GM18858 (cell line): ENCODE measurements around the gene CAGE1.
"Not testable (repeated sequence)": the region's sequence is repeated elsewhere in the genome, so short reads cannot be mapped to it uniquely, and the experiment has no call there.

Source experiments
- ATAC-seq: cut with Tn5 transposase; IDR thresholded peaks from one replicate; pipeline ENCODE4 v1.9.1; 2021; ENCODE audit not compliant: unreplicated experiment

Gene CAGE1

DNA sequence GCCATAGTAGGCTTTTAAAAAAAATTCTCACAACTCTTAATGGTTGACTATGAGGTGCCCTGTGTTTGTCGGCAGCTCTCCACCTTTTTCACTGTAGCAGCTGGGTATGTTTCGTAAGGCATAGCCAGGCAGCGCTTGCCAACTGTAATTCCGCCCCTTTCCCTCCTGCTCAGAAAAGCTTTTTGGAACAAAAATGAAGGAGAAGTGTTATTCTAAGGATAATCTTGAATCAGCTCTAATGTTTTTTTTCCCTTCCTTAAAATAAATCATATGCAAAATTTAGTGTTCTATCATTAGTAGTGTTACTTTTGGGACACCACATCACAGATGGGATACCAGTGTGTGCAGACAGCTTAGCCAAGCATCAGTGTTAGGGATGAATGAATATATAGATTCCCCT, 21.3 kb upstream of the CAGE1 start:
- ATAC-seq, result no peak

DNA sequence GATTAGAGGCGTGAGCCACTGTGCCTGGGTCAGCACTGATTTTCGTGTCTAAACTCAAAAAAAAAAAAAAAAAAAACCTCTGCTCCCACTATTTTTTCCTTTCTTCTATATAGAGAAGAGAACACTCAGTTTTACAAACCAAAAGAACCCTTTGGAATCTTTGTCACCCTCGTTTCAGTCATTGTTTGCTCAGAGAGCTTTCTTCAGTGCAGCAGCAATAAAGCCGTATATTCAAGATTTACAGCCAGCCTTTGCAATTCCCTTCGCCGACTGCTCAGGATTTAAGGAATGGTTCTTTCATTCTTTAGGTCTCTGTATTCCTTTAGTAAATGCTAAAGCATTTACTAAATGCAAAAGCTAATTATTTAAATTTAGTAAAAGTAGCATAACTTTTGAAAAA, 20.2 kb upstream of the CAGE1 start:
- ATAC-seq, result no peak

DNA sequence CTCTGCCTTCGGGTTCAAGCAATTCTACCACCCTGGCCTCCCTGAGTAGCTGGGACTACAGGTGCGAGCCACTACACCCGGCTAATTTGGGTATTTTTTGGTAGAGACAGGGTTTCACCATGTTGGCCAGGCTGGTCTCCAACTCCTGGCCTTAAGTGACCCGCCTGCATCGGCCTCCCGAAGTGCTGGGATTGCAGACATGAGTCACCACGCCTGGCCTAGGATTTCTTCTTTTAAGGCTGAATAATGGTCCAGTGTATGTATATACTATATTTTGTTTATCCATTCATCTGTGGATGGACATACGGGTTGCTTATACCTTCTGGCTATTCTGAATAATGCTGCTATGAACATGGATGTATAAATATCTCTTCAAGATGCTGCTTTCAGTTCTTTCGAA, 17.2 kb upstream of the CAGE1 start:
- no peak for ATAC-seq

DNA sequence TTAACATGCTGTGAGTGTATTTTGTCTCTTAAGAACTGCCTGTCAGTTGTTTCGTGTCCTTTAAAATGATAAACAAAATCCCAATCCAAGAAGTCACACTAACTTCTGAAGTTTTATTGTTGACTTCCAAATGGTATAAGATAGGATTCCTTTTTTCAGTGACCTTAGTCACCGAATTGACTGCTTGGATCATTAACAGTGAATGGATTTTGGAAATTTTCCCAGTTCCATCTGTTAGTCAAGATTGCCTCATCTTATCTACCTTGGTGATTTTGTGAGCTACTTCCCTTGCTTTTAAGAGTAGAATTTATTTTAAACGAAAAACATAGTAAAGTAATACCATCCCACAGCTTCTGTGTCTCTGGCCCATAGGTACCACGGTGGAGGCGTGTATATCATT, 15.0 kb upstream of the CAGE1 start:
- ATAC-seq, result no peak

DNA sequence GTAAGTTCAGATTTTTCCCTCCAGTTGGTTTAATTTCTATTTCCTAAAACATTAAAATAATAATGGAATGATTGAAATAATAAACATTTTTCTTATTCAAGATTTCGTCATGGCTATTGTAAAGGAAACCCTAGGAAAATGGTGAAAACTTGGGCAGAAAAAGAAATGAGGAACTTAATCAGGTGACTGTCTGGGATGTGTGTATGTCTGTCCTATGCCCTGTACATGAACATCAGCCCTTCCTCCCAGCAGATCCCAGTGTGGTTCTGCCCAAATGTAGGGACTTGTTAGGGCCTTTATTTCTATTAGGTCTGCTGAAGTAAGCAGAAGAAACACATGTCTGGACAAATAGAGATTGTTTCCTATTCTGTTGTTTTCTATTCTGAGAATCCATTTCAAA, 13.2 kb upstream of the CAGE1 start:
- no peak for ATAC-seq

DNA sequence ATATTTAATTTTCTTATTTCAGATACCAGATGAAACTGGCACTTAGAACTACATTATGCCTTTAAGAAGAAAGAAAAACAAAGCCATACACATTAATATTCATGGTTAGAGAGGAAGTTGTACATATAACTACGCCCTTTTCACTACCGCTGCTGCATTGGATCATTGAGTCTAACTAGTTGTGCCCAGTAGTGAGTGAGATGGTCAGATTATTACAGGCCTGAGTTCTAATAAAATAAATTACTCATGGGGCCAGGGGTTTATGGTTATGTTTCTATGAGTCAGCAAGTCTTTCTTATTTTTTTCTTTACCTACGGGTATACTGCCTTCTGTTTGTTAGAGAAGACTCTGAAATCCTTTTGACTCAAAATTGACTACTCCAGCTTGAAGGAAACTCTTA, 11.5 kb upstream of the CAGE1 start:
- ATAC-seq, result no peak

DNA sequence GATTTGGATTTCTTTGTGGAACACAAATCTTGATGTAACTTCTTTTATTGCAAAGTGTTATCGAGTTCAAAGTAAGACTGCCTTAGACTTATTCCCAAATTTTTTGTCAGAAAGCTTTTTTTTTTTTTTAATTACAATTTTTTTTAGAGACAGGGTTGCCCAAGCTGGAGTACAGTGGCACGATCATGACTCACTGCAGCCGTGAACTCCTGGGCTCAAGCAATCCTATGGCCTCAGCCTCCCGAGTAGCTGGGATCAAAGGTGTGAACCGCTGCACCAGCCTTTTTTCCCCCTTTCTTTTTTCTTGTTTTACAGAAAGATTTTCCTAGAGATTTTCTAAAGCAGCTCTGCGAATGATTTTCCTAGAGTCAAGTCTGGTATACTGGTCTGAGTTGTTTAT, 2.9 kb upstream of the CAGE1 start:
- ATAC-seq, result no peak

DNA sequence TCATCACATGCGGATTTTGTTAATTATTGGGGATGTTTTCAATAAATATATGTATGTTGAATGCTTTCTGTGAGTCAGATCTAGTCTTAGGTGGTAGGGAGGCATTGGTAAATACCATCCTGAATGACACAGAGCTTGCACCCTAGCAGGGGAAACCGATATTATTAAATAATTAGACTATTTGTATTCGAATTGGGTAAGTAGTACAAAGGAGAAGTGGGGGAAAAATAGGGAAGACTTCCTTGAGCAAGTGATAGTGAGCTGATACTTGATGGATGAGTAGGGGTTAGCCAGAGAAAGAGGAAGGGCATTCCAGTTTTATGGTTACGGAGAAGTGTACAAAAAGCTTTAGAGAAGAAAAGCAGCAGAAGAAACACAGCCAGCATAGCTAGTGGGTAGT, 1.6 kb upstream of the CAGE1 start:
- no peak for ATAC-seq

DNA sequence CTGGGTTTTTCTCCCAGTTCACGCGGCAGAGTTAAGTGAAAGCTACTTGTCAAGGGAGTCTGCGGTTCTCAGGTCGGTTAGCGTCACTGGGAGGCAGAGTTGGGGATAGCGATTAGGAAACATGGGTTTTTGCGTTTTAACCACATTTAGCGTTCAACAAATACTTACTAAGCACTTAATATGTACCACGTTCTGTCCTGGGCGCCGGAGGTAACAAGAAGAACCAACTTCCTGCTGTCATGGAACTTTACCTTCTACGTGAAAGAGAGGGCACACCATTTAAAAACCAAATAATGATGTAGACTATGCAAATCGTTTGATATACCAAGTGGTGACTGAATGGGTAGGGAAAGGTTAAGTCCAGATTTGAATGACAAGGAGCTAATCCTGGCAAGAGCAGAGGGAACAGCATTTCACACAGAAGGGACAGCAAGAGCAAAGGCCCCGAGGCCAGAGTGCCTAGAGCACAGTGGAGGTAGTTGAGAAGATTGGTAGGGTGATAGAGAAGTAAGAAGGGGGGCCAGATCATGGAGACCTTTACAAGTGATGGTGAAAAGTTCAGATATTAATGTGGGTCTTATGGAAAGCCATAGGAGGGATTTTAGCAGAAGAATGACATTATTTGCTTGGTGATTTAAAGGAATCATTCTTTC, 810 bp upstream of the CAGE1 start:
- peak; percentile 5 for ATAC-seq

DNA sequence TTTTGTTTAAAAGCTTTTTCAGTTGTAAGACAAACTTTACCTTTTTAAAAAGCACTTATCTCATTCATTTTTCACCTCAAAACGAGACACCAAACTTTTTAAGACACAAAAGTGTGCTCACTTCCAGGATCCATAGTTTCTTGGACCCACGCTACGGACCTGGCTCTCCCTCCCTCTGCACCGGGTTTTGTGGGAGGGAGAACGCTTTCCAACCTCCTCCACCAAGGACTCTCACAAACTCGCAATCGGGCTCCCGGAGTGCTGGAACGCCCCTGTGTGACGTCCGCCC, 436 bp downstream of the CAGE1 start:
- no peak for ATAC-seq

DNA sequence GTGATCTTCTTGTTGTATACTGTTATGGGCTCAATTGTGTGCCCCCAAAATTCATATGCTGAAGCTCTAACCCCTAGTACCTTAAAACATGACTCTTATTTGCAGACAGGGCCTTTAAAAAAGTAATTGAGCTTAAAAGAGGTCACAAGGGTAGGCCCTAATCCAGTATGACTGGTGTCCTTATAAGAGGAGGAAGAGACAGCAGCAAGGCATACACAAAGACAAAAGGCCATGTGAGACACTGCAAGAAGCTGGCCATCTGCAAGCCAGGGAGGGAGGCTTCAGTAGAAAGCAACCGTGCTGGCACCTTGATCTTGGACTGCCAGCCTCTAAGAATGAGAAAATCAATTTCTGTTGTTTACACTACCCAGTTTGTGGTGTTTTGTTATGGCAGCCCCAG, 8.4 kb downstream of the CAGE1 start:
- no peak for ATAC-seq

DNA sequence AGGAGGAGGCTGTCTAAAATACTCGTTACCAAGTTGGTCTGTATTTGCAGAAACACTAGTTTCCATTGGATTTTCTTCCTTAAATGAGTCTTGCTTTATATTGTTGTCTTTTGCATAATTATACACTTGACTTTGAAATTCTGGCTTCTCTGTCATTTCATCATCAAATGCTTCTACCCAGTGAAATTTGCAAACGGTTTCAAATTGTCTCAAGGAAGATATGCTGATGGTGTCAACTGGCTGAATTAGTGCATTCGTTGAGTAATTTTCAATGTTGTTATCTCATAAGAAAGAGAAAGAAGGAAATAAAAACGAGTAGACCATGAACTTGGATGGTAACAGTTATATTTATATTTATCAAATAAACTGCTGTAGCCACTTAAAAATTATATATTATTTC, 10.8 kb downstream of the CAGE1 start:
- no peak for ATAC-seq

DNA sequence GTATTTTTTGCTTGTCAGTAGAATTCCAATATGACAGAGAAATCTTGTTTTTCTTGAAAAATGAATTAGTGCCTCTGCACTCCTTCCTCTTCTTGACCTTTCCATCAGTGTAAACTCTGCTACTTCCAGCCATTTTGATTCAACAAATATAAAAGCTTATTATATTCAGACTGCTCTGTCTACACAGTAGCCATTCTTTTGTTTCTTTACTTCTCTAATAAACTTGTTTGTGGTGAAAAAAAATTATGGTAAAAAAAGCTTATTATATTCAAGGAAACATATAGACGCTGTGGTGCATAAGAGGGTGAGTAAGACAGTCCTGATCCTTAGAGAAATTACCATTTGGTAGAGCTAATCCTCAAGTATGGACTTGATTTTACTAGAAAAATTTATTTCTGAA, 11.6 kb downstream of the CAGE1 start:
- no peak for ATAC-seq

DNA sequence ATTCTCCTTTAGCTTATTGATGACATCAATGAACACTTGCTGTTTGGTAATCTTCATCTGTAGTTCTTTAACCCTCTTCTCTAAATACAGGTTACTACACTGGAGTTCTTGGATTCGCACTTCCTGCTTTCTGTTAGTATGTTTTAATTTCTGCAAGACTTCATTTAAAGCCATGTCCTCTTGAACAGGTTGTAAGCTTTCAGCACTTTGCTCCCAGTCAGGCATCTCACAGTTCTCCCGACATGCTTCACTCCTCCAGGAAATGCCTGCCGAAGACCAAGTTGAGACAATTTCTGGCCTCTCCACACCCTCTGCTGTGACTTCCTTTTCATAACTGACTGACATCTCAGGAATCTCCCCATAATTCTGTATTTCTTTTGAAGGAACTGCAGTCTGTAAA, 15.8 kb downstream of the CAGE1 start:
- ATAC-seq, result no peak

DNA sequence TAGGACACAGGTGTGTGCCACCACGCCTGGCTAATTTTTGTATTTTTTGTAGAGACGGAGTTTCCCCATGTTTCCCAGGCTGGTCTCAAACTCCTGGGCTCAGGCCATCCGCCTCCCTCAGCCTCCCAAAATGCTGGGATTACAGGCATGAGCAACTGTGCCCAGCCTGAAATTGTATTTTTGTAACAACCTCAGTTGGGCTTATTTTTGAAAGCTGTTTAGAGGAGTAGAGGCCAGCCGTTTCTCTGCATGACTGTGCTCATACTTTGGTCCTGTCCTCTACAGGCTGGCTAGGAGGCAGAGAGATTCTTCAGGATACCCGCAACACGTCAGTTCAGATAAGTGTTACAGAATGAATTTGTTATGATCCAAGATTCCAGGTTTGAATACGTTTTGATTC, 22.1 kb downstream of the CAGE1 start:
- no peak for ATAC-seq

DNA sequence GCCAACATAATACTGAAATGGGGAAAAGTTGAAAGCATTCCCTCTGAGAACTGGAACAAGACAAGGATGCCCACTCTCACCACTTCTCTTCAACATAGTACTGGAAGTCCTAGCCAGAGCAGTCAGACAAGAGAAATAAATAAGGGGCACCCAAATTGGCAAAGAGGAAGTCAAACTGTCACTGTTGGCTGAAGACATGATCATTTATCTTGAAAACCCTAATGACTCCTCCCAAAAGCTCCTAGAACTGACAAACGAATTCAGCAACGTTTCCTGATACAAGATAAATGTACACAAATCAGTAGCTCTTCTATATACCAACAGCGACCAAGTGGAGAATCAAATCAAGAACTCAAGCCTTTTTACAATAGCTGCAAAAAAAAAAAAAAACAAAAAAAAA, 37.6 kb downstream of the CAGE1 start:
- not testable (repeated sequence) for ATAC-seq

DNA sequence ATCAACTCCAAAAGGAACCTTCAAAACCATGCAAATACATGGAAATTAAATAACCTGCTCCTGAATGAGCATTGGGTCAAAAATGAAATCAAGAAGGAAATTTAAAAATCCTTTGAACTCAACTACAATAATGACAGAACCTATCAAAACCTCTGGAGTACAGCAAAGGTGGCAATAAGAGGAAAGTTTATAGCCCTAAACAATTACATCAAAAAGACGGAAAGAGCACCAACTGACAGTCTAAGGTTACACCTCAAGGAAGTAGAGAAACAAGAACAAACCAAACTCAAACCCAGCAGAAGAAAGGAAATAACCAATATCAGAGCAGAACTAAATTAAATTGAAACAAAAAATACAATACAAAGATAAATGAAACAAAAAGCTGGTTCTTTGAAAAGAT, 39.0 kb downstream of the CAGE1 start:
- not testable (repeated sequence) for ATAC-seq

DNA sequence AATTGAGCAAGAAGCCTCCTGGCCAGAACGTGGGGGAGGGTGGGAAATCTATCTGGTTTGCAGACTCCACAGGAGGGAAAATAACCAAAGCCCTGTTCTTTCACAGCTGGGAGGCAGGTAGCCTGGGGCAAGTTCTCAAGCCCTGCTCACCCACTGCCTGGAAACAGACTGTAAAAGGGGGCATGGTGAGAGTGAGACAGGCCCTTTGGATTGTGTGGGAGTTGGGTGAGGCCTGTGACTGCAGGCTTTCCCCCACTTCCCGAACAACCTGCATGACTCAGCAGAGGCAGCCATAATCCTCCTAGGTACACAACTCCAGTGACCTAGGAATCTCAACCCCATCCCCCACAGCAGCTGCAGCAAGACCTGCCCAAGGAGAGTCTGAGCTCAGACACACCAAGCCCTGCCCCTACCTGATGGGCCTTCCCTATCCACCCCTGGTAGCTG, 42.0 kb downstream of the CAGE1 start:
- ATAC-seq, result not testable (repeated sequence)

DNA sequence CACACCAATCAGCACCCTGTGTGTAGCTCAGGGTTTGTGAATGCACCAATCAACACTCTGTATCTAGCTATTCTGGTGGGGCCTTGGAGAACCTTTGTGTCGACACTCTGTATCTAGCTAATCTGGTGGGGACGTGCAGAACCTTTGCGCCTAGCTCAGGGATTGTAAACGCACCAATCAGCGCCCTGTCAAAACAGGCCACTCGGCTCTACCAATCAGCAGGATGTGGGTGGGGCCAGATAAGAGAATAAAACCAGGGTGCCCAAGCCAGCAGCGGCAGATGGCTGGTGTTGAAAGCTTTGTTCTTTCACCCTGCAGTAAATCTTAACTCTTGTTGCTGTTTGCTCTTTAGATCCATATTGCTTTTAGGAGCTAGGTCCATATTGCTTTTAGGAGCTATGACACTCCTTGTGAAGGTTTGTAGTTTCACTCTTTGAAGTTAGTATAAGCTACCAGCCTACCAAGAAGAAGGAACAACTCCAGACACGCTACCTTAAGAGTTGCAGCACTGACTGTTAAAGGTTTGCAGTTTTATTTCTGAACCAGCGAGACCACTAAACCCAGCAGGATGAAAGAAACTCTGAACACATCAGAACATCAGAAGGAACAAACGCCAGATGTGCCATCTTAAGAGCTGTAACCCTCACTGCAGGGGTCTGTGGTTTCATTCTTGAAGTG, 44.6 kb downstream of the CAGE1 start:
- ATAC-seq, result not testable (repeated sequence)

DNA sequence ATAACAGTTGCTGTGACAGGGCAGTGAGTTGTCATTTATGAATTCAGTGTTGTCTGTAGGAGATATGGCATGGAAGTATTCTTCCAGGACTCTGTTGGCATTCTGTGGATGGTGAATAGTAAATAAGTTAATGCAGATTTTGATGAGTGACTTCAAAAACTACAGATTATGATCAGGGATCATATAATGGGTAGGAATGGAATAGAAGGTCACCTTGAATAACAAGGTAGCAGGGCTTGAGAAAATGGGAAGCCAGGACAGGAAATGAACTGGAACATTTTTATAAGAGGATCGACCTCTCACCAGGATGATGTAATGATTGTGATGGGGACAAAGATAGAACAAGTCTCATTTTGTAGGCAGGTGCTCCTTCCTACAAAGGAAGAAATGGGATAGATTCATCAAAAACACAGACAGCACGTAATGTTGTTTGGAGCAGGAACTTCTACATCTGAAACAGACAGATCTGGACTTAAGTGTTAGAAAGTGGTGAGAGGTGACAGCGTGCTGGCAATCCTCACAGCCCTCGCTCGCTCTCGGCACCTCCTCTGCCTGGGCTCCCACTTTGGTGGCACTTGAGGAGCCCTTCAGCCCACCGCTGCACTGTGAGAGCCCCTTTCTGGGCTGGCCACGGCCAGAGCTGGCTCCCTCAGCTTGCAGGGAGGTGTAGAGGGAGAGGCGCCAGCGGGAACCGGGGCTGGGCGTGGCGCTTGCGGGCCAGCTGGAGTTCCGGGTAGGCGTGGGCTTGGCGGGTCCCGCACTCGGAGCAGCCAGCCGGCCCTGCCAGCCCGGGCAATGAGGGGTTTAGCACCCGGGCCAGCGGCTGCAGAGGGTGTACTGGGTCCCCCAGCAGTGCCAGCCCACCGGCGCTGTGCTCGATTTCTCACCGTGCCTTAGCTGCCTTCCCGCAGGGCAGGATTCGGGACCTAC, 45.7 kb downstream of the CAGE1 start:
- no peak for ATAC-seq

DNA sequence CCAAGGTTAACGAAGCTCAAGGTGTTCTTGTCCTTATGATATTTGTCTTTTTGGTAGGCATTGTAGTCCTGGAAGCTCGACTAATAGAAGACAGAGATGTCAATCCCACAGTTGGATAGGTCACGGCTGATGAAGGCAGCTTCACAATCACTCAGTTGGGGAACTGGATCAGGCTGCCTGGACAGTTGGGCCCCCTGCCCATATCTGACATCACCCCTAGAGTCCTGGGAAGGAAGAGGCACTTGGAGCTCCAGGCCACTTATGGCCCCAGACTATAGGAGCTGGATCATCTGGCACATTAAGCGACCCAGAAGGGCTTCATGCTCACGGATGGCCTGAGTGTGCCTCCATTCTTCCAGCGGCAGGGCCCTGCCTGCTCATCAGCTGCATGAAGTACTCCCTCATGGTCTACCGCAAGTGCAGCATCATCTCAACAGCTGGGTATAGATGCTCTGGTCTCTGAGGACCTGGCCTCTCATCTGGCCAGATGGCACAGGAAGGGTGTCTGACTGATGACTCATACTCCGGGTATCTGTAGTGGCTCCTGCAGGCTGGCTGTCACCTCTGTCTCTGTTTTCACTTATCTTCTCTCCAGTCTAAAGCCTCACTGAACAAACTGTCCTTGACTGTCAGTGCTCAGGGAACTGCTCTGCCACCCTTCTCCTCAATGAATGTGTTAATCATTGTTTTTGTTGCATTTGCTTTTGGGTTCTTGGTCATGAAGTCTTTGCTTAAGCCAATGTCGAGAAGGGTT, 47.4 kb downstream of the CAGE1 start:
- ATAC-seq, result peak; percentile 84
